Measurements from ENCODE around the gene GPR139. TPM values are rescaled to one million over a fixed set of nuclear protein-coding genes. Genes with fewer than 3 reads are reported as not detected.

GPR139 gene
- total and polyA plus RNA-seq, 2 donors (not counting 1 experiment from before 2014, with no cell fraction given): not detected

DNA sequence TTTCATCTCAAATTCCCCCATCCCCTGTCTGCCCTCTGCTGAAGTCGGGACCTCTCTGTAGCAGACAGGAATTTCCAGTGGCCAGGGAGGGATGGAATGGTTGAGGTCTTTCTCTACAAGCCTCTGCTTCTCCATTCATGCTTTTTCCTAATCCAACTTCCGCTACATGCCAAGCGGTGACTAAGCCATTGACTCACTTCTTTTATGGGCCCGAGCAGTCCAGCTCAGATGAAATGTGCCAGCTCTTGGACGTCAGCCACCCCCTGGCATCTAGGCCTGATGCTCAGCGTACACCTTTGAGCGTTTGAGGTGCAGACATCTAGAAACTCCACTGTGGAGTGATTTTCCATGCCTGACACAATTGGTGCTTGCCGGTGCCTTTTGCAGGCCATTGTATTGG lies 40.7 kb upstream of the GPR139 start:
- WGBS (ENCODE audit: insufficient coverage): 86% methylated on average over 6 of the region's 8 CpGs
- no peaks in the 10 kb centered on the region for H3K4me1 Mint-ChIP-seq
- Histone ChIP-seq H4K20me1 (ENCODE audit: control insufficient read depth, insufficient read depth, low read length, poor library complexity, severe bottlenecking) (no peaks in the 10 kb centered on the region), H3K27ac (ENCODE audit: low read length in 2 of 2) (no peak overlapping the region), H3K36me3 (replicated peaks in 1 of 2; ENCODE audit: control extremely low read depth in 1 of 2, control insufficient read depth in 1 of 2, extremely low read depth in 1 of 2, insufficient read depth in 2 of 2, low read length in 1 of 2) (no peaks in the 10 kb centered on the region), H2AFZ (ENCODE audit: insufficient read depth, low read depth, low read length, poor library complexity, severe bottlenecking) (no peak overlapping the region), H3K79me2 (ENCODE audit: control insufficient read depth, insufficient read depth, low read length) (no peaks in the 10 kb centered on the region), H3K4me2 (replicated peaks; ENCODE audit: low read depth, low read length, poor library complexity, severe bottlenecking) (no peak overlapping the region), H3K9me3 (ENCODE audit: control extremely low read depth in 1 of 3, control insufficient read depth in 2 of 3, insufficient read depth in 1 of 3, low read length in 2 of 3) (no peaks in the 10 kb centered on the region), H3K9ac (ENCODE audit: low read length) (no peak overlapping the region), H3K27me3 (replicated peaks in 1 of 4; ENCODE audit: control extremely low read depth in 1 of 4, control insufficient read depth in 3 of 4, insufficient read depth in 4 of 4, low read length in 3 of 4) (no peaks in the 10 kb centered on the region), H3K4me3 (ENCODE audit: control extremely low read depth in 1 of 5, extremely low read depth in 1 of 5, insufficient read depth in 1 of 5, low read depth in 2 of 5, low read length in 4 of 5) (no peak overlapping the region), H3K4me1 (ENCODE audit: control insufficient read depth in 2 of 2, insufficient read depth in 2 of 2, low read length in 2 of 2) (no peaks in the 10 kb centered on the region)
- intact Hi-C loops (cut with micrococcal nuclease): no loop called here
- peaks cover 7% of the 10 kb centered on the region for H3K27me3 Mint-ChIP-seq
- TF ChIP-seq CTCF (IDR thresholded peaks at IDR 0.05): no peak
- no peak for TF ChIP-seq EZH2 (IDR thresholded peaks at IDR 0.05; ENCODE audit: borderline replicate concordance, insufficient read depth, low read depth, low read length, poor library complexity, severe bottlenecking)
- no peak overlapping the region for H3K27ac Mint-ChIP-seq
- ChIA-PET POLR2A (no interaction called here), CTCF (no interaction called here)
- H3K4me3 Mint-ChIP-seq: no peak overlapping the region
- DNase-seq (no peak), ATAC-seq (ENCODE audit: low read depth) (no peak)
- H3K9me3 Mint-ChIP-seq (ENCODE audit: insufficient read depth): no peaks in the 10 kb centered on the region

DNA sequence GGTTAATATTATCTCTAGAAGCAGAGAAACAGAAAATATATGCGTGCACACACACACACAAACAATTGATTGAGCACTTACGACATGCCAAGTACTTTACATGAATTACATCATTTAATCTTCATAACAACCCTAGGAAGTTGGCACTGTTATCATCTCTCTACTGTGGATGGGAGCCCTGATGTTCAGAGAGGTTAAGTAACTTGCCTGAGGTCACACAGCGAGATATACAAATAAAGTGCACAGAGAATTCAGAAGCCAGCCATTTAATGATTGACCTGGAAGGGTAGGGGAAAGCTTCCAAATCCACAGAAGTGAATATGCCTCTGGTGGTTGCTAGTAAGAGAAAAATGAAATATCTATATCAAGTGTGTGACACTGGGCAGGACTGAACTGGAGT lies 37.5 kb upstream of the GPR139 start:
- no peak for ATAC-seq (ENCODE audit: low read depth)
- no peak overlapping the region for H3K27ac ChIP-seq (ENCODE audit: low read length in 2 of 2)
- no peak overlapping the region for H3K4me3 ChIP-seq (ENCODE audit: control extremely low read depth in 1 of 5, extremely low read depth in 1 of 5, insufficient read depth in 1 of 5, low read depth in 2 of 5, low read length in 4 of 5)
- H3K4me2 ChIP-seq (replicated peaks; ENCODE audit: low read depth, low read length, poor library complexity, severe bottlenecking): no peak overlapping the region
- no peaks in the 10 kb centered on the region for H3K36me3 ChIP-seq (replicated peaks in 1 of 2; ENCODE audit: control extremely low read depth in 1 of 2, control insufficient read depth in 1 of 2, extremely low read depth in 1 of 2, insufficient read depth in 2 of 2, low read length in 1 of 2)
- H3K79me2 ChIP-seq (ENCODE audit: control insufficient read depth, insufficient read depth, low read length): no peaks in the 10 kb centered on the region
- no peak overlapping the region for H2AFZ ChIP-seq (ENCODE audit: insufficient read depth, low read depth, low read length, poor library complexity, severe bottlenecking)
- Mint-ChIP-seq H3K27ac (no peak overlapping the region), H3K4me1 (no peaks in the 10 kb centered on the region), H3K9me3 (ENCODE audit: insufficient read depth) (no peaks in the 10 kb centered on the region), H3K27me3 (peaks cover 8% of the 10 kb centered on the region), H3K4me3 (no peak overlapping the region)
- TF ChIP-seq CTCF (IDR thresholded peaks at IDR 0.05) (no peak), EZH2 (IDR thresholded peaks at IDR 0.05; ENCODE audit: borderline replicate concordance, insufficient read depth, low read depth, low read length, poor library complexity, severe bottlenecking) (no peak)
- ChIA-PET CTCF (no interaction called here), POLR2A (no interaction called here)
- H4K20me1 ChIP-seq (ENCODE audit: control insufficient read depth, insufficient read depth, low read length, poor library complexity, severe bottlenecking): no peaks in the 10 kb centered on the region
- intact Hi-C loops (cut with micrococcal nuclease): no loop called here
- no peaks in the 10 kb centered on the region for H3K4me1 ChIP-seq (ENCODE audit: control insufficient read depth in 2 of 2, insufficient read depth in 2 of 2, low read length in 2 of 2)
- peaks cover 0 to 2% (median 0%) of the 10 kb centered on the region in 4 experiments for H3K27me3 ChIP-seq (replicated peaks in 1 of 4; ENCODE audit: control extremely low read depth in 1 of 4, control insufficient read depth in 3 of 4, insufficient read depth in 4 of 4, low read length in 3 of 4)
- H3K9ac ChIP-seq (ENCODE audit: low read length): no peak overlapping the region
- no peak for DNase-seq
- 75% methylated on average over 1 of the region's 3 CpGs for WGBS (ENCODE audit: insufficient coverage)
- H3K9me3 ChIP-seq (ENCODE audit: control extremely low read depth in 1 of 3, control insufficient read depth in 2 of 3, insufficient read depth in 1 of 3, low read length in 2 of 3): no peaks in the 10 kb centered on the region

All from B cell (primary cell).